HK-2 (cell line): ENCODE results near the gene SMIM33.
"Not testable (repeated sequence)": the region's sequence is repeated elsewhere in the genome, so short reads cannot be mapped to it uniquely, and the experiment has no call there.

Source experiments
- DNase-seq: peaks from one replicate; pipeline ENCODE4 v3.0.0-alpha.2; 2018; ENCODE audit not compliant: unreplicated experiment

The SMIM33 gene

DNA sequence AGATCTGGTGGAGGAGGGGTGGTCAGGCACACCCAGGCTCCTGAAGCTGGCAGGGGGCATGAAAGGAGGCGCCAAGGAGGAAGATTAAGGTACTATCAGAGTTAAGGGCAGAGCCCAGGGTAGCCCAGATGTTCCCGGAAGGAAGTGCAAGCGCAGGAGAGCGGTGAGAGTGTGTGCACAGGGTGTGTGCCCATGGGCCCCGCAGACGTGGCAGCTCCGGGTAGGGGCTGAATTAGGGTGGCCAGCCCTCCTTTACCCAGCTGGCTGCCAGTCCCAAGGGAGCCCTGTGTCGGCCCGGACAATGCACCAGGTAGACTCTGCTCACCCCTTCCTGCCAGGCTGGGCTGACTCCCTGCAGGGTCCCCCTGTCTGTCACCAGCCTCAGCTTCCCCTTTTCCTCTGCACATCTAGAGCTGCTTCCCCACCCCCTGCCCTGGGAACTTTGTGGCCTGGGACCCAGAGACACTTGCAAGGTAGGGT lies at the start of gene SMIM33:
TSS of gene SMIM33 (plus strand) at position 184 of the 480 bp plus-strand sequence. CDS start at position 302, 118 bp downstream.
- no peak for DNase-seq

GRCh38 chr5:139422307-139422893 lies 48.4 kb upstream of the SMIM33 start:
- DNase-seq = peak; percentile 14

DNA sequence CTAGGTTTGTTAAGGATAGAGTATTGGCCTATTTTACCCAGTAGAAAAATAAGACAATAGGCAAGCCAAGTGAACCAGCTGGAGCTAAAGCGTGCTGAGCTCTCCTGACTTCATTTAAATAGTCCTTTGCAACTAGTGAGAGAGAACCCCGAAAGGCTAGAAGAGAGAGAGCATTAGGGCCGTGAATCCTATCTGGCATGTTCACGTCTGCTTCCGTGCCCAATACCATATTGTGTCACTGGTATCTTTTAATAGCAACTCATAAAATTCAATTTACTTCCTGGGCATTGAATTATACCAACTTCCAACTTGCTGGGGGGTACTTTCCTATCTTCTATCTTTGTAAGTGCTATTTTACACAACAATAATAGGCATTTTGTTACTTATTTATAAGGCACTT lies 45.3 kb upstream of the SMIM33 start:
- no peak for DNase-seq

DNA sequence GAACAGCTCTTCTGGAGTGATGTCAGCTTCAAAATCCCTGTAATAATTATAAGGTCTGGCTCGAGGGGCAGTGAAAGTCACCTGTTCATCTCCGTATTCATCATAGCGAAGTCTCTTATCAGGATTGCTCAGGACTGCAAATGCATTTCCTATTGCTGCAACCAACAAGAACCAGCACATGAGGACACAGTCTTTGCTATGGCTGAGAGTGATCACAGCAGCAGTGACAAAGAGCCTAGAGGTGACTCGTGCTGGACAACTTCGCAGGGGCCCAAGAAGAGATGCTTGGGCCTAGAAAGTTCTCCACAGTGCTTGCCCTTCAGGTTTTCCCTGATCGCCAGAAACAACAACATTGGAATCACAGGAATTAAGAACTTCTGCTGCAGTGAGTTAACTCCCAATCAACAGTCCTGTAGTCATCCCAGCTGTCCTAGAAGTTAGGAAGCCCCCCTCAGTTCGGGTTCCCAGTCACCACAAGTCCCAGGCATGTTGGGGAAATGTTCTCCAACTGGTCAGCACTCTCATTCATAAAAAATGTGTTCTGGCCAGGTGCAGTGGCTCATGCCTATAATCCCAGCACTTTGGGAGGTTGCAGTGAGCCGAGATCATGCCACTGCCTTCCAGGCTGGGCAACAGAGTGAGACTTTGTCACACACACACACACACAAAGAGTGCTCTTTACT lies 44.5 kb upstream of the SMIM33 start:
- no peak for DNase-seq

- DNase-seq = no peak
These were observed 40.8 kb upstream of the SMIM33 start for GRCh38 chr5:139430015-139430414.

DNA sequence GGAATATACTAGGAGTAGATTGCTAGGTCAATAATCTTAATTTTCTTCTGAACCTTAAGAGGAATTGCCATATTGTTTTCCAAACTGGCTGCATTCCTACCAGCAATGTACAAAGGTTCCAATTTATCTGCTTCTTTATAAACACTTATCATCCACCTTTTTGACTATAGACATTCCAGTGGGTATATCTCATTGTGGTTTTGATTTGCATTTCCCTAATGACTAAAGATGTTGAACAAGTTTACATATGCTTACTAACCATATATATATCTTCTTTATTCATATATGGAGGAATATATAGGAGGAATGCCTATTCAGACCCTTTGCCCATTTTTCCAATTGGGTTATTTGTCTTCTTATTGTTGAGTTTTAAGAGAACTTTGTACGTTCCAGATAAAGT lies 39.1 kb upstream of the SMIM33 start:
- no peak for DNase-seq

DNA sequence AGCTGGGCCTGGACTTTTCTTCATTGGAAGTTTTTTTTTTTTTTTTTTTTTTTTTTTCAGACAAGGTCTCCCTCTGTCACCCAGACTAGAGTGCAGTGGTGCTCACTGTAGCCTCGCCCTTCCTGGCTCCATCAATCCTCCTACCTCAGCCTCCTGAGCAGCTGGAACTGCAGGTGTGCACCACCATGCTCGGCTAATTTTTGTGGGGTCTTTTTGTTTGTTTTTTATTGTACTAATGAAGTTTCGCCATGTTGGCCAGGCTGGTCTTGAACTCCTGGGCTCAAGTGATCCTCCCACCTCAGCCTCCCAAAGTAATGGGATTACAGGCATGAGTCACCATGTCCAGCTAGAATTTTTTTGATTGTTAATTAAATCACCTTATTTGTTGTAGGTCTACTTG lies 35.1 kb upstream of the SMIM33 start:
- no peak for DNase-seq

- no peak for DNase-seq
These were observed 32.1 kb upstream of the SMIM33 start for GRCh38 chr5:139438707-139439012.

DNA sequence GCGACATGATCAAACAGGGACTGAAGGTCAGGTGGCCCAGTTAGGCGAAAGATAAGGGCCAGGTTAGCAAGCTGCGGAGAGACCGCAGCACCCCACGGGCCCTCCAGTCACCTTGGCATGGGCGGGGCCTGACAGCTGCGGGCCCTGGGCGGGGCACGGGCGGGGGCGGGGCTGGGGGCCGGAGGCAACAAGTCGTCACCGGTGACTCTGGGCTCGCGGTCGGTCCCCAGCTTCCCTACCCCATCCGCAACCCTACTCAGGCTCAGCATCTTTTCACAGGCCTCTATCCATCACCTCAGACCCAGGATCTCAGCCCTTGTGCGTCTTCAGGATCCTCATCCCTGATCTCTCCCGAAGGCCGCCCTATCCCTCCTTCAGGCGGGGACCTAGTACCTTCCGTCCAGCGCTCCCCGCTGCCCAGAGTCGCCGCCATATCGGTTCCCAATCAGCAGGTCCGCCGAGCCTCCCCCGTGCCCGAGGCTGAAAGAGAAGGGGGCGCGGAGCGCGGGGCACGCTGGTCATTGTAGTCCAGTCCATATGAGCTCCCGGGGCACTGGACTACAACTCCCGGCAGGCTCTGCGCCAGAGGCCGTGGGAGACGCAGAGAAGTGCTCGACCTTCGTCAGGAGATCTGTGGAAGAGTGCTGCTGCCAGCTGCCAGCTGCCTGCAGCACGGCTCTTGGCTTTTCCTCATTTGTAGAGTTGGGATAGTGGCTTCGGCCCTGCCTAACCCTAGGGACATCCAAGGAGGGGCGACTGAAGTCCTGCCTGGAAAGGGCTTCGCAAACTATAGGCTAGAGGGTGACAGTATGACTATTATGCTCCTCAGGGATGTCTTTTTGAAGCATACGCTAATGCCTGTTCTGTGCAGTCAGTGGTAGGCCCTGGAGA lies 31.5 kb upstream of the SMIM33 start, which contains the start of gene DNAJC18:
TSS of gene DNAJC18 (minus strand) at position 513 of the 891 bp plus-strand sequence. CDS start at position 433, 80 bp downstream.
- DNase-seq = peak; percentile 72

DNA sequence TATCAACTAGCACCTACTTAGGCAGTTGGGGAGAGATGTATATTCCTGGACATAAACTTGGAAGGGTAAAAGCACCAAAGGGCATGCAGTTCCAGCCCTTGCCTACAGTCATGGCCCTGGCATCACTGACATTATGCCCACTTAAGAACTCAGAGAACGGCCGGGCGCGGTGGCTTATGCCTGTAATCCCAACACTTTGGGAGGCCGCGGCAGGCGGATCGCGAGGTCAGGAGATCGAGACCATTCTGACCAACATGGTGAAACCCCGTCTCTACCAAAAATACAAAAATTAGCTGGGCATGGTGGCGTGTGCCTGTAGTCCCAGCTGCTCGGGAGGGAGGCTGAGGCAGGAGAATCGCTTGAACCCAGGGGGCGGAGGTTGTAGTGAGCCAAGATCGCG lies 30.4 kb upstream of the SMIM33 start:
- DNase-seq = not testable (repeated sequence)

- no peak for DNase-seq
These were observed 26.9 kb upstream of the SMIM33 start for GRCh38 chr5:139443831-139444453.

- no peak for DNase-seq
These were observed 25.3 kb upstream of the SMIM33 start for GRCh38 chr5:139445325-139446170.

DNA sequence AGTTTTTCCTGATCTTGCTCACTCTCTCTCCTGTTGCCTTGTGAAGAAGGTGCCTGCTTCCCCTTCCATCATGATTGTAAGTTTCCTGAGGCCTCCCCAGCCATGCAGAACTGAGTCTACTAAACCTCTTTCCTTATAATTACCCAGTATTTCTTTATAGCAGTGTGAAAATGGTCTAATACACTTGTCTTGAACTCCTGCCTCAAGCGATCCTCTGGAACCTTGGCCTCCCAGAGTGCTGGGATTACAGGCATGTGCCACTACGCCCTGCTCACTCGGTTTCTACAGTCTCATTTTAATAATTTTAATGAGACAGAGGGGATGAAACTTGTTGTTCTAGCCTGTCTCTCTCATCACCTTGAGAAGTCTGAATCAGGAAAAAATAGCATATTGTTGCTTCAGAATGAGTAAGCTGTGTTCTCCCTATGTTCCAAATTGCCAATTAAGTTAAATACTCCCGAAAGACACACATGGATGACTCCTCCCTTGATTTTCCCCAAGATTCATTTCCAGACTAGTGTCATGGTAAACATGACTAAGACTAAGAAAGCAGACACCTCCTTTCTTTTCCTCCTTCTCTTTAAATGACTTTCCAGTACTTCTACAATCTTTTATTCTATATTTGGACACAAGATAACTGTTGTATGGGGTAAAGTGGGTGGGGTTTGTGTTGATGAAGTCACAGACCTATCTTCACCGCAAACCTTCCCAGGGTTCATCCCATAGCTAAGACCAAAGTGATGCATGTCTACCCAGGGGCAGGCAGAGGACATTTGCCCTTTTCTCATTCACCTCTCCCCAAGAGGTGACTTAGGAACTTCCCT lies 23.6 kb upstream of the SMIM33 start:
- DNase-seq = no peak

- no peak for DNase-seq
These were observed 19.6 kb upstream of the SMIM33 start for GRCh38 chr5:139451176-139451575.

DNA sequence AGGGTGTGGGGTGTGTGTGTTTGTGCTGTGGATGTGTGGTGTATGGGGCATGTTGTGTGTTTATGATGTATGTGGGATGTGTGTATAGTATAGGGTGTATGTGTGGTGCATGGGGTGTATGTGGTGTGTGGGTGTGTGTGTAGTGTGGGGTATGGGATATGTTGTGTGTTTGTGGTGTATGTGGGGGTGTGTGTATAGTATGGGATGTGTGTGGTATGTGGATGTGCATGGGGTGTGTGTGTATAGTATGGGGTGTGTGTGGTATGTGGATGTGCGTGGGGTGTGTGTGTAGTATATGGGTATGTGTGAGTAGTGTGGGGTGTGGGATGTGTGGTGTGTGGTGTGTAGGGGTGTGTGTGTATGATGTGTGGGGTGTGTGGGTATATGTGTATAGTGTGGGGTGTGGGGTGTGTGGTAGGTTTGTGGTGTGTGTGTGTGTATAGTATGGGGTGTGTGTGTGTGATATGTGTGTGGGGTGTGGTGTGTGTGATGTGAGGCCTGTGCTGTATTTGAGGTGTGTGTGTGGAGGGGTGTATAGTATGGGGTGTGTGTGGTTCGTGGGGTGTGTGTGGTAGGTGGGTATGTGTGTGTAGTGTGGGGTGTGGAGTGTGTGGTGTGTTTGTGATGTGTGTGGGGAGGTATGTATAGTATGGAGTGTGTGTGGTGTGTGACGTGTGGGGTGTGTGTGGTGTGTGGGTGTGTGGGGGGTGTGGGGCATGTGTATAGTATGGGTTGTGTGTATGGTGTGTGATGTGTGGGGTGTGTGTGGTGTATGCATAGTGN lies 18.7 kb upstream of the SMIM33 start:
- no peak for DNase-seq

DNA sequence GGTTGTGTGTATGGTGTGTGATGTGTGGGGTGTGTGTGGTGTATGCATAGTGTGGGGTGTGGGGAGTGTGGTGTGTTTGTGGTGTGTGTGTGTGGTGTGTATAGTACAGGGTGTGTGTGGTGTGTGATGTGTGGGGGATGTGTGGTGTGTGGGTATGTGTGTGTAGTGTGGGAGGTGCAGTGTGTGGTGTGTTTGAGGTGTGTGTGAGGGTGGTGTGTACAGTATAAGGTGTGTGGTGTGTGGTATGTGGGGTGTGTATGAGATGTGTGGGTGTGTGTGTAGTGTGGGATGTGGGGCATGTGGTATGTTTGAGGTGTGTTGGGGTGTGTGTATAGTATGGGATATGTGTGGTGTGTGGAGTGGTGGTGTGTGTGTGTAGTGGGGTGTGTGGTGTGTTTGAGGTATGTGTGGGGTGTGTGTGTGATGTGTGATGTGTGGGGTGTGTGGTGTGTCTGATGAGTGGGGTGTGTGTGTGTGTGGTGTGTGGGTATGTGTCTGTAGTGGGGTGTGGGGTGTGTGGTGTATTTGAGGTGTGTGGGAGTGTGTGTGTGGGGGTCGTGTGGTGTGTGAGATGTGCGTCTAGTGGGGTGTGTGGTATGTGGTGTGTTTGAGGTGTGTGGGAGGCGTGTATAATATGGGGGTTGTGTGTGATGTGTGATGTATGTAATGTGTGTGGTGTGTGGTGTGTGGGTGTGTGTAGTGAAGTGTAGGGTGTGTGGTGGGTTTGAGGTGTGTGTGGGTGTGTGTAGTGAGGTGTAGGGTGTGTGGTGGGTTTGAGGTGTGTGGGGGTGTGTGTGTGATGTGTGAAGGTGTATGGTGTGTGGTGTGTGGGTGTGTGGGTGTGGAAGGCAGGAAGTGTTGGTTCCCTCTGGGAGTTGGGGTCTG lies 16.9 kb upstream of the SMIM33 start:
- no peak for DNase-seq

GRCh38 chr5:139454568-139455290 lies 16.1 kb upstream of the SMIM33 start:
- no peak for DNase-seq

- no peak for DNase-seq
These were observed 14.0 kb upstream of the SMIM33 start for GRCh38 chr5:139456776-139457175.
